HepG2 (cell line): ENCODE data around the gene SF1.

Experiments
- ATF7 ChIP-seq, 2 experiments: fragments of 450-650 bp in 1 of 2; sonication (generic) in 1 of 2; formaldehyde crosslinking in 1 of 2; IDR thresholded peaks; 2 replicates each; pipeline versions ENCODE4 v1.4.0 to v1.6.1; 2016 to 2020; ENCODE audit warnings: antibody characterized with exemption in 1 of 2, mild to moderate bottlenecking in 1 of 2, missing genetic modification reagents in 1 of 2
- GTF3A ChIP-seq: sonication (generic); formaldehyde crosslinking; conservative IDR thresholded peaks from 2 replicates; pipeline ENCODE4 v1.4.0; 2020; ENCODE audit warnings: mild to moderate bottlenecking, missing genetic modification reagents
- NFE2L2 ChIP-seq: fragments of 150-350 bp; IDR thresholded peaks from 2 replicates; pipeline ENCODE4 v1.6.1; 2014; ENCODE audit warnings: low read length
- TAF1 ChIP-seq: sonication (generic); formaldehyde crosslinking; IDR thresholded peaks from 2 replicates; pipeline ENCODE4 v1.4.0; 2020; ENCODE audit warnings: missing genetic modification reagents
- ZNF556 ChIP-seq: sonication (generic); formaldehyde crosslinking; IDR thresholded peaks from 2 replicates; pipeline ENCODE4 v1.4.0; 2020; ENCODE audit warnings: mild to moderate bottlenecking, missing genetic modification reagents, borderline replicate concordance
- TF ChIP-seq, protein P1 (sequence below): sonication (generic); formaldehyde crosslinking; IDR thresholded peaks from 2 replicates; pipeline ENCODE4 v1.5.0; 2020; ENCODE audit warnings: mild to moderate bottlenecking, missing genetic modification reagents, moderate library complexity

DNA sequence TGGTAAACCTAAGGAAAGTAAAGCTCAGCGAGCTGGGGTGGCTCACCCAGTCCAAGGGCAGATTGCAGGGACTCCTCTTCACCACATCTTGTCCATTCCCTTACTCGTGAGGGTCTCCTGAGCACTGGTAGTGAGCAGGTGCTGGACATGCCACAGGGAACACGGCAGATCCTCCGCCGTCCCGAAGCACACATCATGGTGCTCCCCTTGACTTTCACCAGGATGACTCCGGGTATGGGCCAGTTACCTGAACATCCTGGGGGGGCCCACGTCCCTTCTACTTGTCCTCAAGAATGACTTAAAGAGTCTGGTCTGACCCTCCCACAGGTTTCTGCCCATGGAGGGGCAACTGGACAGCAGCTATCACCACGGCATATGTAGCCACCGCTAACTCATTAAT lies 8.0 kb upstream of the SF1 start:
- no peak for TF ChIP-seq GTF3A (CRISPR knock-in tag)
- TF ChIP-seq NFE2L2: no peak
- no peak for TF ChIP-seq ATF7 (IDR thresholded peaks at IDR 0.05)
- TF ChIP-seq ATF7 (CRISPR knock-in tag; IDR thresholded peaks at IDR 0.05): no peak
- TF ChIP-seq ZNF556: no peak
- TF ChIP-seq, protein P1, sequence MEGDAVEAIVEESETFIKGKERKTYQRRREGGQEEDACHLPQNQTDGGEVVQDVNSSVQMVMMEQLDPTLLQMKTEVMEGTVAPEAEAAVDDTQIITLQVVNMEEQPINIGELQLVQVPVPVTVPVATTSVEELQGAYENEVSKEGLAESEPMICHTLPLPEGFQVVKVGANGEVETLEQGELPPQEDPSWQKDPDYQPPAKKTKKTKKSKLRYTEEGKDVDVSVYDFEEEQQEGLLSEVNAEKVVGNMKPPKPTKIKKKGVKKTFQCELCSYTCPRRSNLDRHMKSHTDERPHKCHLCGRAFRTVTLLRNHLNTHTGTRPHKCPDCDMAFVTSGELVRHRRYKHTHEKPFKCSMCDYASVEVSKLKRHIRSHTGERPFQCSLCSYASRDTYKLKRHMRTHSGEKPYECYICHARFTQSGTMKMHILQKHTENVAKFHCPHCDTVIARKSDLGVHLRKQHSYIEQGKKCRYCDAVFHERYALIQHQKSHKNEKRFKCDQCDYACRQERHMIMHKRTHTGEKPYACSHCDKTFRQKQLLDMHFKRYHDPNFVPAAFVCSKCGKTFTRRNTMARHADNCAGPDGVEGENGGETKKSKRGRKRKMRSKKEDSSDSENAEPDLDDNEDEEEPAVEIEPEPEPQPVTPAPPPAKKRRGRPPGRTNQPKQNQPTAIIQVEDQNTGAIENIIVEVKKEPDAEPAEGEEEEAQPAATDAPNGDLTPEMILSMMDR (CRISPR knock-in tag): no peak
- TF ChIP-seq TAF1: no peak
